GM18508 (cell line): ENCODE data around the gene DACT2.
"Not testable (repeated sequence)": the region's sequence is repeated elsewhere in the genome, so short reads cannot be mapped to it uniquely, and the experiment has no call there.

Source experiments
- ATAC-seq: cut with Tn5 transposase; IDR thresholded peaks from one replicate; pipeline ENCODE4 v1.9.1; 2021; ENCODE audit warnings: moderate number of reproducible peaks; ENCODE audit not compliant: insufficient read depth, unreplicated experiment

Gene DACT2

DNA sequence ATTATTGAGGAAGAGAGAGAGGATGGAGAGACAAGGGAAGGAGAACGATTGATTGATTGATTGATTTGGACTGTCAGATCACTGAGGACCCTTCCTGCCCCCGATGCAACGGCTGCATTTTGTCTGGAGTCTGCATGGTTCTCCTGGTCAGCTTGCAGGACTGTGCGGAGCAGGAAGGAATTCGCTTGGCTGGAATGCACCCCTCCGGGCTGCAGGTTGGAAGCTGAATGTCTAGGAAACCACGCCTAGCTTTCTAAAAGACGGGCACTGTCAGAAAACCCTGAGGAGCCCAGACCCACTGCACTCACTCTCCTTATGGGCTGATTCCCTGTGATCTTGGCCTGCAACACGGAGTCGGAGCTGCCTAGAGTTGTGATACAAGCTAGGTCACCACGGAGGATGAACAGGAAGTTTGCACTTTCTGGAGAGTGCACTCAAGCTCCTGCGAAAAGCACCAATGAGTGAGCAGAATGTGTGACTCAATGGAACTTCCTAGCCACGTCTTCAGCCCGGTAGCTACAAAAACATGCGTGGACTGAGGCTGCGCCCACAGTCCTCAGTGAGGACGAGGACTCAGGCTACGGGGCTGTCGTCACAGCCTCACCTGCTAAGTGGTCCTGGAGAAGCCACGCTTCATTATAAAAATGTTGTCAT lies 14.4 kb downstream of the DACT2 start:
- ATAC-seq = no peak

DNA sequence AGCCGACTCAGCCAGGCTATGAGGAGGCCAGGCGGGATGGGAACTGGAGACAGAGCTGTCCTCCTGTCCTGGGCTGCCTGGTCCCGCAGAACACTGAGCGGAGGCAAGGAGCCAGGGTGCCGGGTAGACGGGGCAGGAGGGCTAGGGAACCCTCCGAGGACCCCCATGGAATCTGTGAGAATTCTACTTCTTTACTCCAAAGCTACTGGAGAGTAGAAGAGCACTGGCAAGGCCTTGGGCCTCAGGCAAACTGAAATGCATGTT lies 14.9 kb downstream of the DACT2 start:
- no peak for ATAC-seq

DNA sequence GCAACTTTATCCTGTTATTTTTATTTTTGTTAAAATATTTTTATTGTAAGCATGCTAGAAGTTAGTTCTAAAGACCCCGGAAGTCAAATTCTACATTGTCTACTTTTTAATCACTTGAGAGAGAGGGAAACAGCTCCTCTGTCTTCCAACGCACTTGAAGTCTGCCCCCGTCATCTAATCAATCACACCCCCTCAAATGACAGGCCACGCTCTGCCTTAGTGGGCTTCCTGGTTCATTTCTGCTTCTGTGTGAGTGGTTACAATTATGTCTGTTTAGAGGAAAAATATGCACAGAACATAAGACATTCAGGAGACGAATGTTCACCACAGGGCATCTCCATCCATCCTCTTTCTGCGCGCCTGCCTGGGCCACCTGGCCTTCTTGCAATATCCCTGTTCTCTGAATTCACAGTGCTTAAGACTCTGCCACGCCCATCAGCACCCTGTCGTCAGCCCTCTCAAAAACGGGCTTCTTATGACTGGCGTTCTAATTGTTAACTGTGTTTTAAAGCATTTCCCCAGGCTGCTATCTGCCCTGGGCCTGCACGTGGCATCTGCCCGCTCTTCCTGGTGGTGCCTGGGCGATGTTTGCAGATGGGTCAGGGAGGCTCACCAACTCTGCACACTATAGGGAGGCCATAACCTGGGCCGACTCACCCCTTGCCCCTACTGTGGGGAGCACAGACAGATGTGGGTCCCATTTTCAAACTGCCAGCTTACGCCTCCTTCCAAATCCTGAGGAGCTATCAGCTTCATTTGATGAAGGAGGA lies 15.4 kb downstream of the DACT2 start:
- no peak for ATAC-seq

DNA sequence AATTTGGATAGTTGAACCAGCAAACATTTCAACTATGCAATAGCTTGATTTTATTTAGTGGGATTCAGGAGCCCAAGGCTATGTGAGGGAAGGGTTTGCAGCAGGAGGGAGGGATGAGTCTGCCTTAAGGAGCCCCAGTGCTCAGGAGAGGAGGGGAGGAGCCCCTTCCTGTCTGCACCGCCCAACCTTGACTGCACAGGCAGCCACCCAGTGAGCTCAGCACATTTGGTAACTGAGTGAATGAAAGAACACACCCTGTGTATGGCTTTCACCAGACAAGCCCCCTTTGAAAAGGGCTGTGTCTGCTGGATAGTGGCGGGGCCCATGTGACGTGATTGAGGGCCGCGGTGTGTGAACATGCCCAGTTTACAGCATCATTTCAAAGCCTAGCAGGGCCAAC lies 17.0 kb downstream of the DACT2 start:
- no peak for ATAC-seq

DNA sequence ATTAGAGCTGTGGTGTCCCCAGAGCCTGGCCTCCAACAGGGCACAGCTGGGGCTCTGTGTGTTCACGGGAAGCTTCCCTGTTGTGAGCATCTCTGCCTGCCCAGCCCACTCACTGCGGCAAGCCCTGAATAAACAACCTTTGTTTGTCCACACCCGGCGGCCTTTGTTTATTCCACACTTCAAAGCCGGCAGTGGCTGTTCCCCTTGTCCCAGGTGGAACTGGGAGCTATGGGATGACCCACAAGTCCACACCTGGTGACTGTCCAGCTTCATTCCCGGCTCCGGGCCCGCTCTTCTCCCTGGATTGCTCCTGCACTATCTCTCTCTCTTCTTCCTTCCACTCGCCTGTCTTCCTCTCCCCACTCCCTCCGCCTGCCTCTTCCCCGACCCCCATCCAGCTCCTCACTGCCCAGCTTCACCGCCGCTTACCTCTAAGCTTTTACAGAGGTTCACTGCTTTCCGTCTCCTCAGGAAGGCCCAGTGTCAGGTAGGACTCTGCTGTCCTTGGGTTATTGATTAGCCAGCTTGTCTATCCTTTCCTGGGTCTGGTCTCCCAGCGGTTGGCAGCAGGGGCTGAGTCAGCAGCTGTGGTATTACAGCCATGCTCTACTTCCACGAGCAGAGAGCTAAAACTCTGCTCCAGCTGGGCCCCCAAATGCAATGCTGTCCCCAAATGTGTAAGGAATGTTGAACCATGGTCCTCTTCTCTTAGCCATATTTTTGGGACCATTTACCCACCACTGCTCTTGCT lies 17.8 kb downstream of the DACT2 start:
- no peak for ATAC-seq

DNA sequence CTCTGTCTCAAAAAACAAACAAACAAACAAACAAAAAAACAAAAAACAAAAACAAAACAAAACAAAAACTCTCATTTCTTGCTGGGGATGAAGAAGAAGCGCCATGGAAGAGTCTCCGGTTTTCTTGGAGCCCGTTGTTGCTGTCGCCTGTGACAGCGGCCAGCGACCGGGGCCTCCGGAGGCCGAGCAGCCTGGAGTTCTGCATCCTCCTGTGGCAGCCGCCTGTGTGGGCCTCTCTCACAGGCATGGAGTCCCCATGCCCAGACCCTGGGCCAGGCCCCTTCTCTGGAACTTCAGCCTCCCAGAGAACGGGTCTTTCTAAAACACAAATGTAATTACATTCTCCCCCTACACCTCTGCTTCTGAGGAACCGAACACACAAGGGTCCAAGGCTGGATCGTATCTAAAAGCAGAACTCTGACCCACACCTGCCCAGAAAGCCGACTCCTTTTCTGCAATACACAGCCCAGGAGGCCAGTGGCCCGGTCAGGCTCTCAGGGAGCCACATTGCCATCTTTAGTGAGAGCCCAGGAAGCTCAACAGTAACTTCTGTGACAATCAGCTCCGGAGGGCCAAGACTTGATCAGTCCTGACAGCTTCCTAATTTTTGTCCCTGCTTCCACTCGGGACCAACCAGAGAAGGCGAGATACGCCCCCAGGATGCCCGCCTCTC lies 18.5 kb downstream of the DACT2 start:
- ATAC-seq = no peak

DNA sequence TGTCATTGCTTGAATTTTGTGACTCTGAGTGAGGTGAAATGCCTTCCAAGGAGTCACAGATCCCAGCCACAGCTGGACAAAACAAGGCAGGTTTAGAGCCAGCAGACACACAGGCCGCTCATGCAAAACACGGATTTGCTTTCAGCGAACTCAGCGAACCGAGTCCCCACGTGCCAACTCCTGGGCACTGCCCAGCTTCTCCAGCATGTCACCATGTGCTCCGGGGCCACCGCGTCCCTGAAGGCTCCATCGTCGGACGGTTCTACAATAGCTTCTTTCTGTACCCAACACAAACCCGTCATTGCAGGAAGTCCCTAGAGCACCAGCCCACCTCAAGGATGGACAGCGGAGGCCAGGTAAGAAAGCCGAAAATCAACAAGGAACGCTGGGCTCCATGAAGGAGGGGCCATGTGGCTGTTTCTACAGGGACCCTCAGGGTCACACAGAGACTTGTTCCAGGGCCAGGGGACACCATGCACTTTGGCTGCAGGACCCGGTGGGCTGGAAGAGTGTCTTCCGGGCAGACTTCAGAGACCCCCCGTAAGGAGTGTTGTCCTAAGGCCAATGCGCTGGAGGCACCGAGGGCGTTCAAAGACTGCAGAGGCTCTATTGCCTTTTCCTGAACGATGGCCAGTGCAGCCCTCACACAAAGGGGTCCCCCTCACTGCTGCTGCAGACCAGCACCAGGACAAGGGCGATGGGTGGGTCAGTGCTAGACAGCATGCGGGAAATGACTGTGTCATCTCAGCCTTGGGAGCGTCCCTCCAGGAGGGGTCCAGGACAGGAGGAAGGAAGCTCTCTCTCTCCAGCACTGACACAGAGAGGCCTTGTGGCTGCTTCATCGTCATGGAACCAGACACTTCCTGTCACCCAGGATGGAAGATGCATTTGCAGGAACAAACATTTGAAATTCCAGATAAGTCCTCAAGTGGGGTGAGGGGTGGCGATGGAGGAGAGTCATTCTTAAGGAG lies 19.8 kb downstream of the DACT2 start:
- ATAC-seq = no peak

DNA sequence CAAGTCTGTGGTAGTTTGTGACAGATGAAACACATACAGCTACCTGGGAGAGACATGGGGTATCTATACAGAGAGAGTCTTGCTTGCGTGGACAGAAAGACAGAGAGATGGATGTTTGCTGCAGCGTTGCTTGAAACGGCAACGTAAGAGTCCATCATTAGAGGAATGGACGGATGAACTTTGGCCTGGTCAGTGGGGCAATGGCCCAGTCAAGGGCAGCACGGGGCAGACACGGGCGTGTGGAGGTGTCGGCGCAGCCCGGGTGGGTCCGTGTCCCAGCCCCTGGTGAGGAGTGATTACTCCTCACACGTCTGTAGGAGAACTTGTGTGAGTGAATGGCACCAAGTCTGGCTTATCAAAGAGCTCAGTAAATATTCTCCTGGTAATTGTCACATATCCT lies 21.9 kb downstream of the DACT2 start:
- no peak for ATAC-seq

DNA sequence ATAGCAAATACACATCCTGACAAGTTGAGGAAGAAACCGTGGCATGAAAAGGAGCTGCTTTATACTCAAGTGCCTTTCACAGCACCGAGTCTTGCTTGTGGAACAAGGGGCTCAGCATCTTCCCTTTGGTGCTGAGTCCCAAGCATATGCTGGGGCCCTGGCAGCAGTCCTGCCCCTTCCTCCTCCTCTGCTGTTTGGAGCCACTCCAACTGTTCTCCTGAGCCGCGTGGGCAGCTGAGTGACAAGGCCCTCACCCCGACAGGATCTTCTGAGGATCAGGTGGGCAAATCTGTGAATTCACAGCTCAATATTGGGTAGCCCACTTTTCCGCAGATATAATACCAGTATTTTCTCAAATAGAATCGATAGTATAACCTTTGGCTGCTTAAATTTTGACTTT lies 24.7 kb downstream of the DACT2 start:
- no peak for ATAC-seq

DNA sequence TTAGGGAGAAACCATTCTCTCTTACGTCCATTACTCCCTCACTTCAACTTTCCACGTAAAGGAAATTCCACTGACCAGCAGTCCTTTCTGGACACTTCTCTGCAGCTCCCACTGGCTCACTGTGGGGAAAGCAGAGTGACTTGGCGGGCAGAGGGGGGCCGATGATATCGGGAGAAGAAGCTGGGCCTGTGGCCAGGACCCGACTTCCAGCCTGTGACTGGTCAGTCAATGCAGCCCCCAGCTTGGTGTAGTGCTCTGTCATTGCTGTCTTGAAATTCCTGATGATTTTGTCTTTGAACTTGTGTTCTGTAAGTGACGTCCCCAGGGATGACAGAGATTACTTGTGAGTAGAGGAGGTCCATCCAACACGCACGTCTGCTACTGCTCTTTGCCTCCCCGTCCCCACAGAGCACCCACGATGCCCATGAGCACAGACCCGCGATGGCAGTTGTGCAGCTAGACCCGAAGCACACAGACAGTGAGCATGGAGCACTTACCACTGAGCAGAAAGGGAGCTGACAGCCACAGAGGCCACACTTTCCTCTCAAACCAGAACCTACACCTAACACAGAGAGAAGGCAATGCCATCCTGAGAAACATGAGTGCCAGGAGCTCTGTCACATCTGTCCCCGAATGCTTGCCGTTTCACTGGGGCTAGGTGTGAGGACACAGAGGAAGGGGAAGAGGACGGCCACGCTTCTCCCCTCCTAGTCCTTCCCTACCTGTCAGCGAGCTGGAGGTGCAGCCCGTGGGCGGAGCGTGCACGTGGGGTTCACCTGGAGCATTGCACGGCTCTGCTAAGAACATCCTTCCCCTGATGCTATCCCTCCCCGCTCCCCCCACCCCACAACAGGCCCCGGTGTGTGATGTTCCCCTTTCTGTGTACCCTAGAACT lies 25.7 kb downstream of the DACT2 start:
- ATAC-seq = no peak

DNA sequence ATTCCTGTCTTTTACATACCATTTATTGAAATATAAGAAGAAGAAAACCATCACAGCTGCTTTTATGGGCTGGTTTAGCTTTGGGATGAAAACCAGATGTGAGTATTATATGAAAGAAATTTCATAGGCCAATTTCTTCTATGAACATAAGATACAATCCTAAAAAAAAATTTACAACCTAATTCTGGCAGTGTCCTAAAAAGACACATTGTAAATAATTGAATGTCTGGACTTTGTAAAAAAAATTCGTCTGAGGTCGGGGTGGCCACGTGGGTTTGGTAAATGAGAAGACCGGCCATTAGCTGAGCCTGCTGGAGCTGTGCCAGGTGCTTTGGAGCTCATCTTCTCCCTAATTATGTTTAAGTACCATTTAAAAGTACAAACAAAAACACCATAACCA lies 26.8 kb downstream of the DACT2 start:
- ATAC-seq = no peak

DNA sequence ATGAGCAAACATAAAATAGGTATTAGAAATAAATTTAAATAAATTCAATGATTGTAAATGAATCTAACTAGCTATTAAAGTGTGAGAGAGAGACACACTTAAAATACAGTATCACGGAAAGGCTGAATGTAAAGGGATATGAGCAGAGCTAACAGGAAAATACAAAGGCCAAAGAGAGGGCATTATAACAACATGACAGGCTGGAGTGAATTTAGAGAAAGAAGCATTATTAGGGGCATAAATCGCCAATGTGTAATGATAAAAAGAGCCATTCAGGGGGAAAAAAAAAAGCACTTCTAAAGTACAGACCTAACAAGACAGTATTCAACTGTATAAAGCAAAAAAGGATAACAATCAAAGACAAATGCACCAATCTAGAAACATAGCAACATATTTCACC lies 28.1 kb downstream of the DACT2 start:
- no peak for ATAC-seq

DNA sequence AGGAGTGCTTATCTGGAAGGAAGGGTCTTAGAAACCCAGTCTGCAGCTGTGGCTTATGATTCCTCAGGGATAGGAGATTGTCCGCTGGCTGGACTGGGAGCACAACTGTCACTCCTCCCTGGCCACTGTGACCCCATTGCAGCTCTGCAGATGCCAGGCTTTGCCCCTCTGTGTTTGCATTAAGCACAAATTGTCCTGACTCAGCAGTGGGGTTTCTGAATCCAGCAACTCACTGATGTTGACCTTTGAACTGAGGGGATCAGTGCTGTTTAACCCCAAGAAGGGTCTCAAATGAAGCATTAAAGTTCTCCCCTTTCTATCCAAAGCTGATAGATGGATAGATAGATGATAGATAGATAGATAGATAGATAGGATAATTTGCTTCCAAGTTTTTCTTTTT lies 29.5 kb downstream of the DACT2 start:
- no peak for ATAC-seq

DNA sequence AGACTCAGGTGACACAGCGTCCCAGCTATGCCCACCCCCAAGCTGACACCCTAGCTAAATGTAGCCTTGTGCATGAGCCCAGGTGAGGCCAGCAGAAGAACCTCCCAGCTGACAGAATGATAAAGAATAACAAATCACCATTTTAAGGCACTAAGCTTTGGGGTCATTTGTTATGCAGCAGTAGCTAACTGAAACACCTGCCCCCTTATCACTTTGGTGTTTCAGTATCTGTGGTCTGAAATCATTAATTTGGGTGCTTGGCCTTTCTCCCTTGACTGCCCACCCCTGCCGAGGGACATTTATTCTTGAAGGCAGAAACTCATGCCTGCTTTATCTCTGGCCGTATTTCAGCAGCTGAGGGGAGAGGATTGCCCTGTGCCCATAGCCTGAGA lies 30.0 kb downstream of the DACT2 start:
- no peak for ATAC-seq

DNA sequence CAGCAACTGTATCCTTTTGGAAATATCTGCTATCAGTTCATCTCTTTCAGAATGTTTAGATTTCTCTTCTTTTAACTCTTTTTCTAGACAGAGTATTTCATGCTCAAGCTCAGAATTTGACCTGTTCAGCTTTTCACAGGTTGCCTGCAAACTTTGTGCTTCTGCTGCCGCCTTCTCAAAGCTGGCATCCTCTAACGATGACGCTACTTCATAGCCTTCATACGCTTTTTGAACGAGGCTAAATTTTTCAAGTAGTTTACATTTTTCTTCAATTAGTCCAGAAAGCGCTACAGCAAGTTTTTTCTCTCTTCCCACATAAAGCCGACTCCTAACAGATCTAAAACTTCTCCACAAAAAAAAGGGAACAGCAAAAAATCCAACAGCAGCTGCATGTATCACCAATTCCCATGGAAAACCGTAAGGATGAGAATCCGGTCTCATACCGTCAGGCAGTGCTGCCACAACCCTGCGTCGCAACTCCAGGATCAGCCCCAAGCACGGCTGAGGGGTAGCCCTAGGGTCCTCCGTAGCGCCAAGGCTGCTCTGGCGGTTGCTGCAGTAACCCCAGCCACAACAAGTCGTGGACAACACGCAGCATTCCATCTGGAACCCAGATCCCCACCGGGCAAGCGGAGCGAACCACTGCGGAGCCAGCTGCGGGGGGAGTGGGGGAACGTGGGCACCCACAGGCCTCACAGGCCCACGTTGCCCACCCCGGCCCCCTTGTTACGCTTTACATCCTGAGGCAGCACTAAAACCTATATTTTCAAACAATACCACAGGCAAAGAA lies 30.6 kb downstream of the DACT2 start:
- ATAC-seq = no peak

DNA sequence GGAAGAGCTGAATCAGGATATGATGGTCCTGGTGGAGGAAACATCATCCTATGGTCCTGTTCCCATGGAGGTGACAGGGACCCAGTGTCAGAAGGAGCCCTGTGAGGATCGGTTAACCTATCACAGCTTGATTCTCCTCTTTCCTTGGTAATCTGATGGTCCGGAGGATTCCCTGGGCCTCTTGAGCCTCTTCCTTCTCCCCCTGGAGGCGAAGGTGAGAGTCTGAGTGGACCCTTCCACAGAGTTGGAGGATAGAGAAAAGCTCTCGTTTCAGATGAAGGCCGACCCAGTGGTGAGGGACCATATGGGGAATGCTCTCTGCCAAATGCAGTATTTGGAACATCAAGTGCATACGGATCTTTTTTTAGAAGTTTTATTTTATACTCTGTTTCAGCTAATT lies 32.1 kb downstream of the DACT2 start:
- not testable (repeated sequence) for ATAC-seq

DNA sequence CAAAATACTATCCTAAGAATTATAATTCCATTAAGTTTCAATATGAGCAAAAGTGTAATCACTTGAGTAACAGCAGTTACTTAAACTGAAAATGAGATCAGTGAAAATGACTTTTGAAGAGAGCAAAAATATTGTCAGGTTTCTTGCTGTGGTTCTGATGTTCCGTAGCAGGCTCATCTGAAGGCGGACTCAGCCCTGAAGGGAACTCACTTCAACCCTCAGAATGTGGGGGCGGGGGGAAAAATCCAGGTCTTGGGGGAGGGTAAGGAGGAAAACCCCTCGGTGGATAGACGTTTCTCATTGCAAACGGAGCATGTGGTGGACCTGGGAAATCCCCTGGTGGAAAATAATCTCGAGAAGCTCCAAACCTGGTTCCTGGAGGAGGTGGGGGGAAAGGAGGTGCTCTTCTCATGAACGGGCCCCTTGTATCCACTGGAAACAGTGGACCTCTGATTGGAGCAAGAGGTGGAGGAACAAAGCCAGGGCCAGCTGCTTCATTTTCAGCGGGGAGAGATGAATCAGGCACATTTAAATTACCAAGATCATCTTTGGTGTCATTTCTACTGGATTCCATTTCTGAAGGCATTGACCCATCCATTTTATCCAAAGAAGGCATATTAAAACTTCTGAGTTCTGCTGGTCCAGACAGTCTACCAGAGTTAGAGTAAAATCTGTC lies 32.7 kb downstream of the DACT2 start:
- ATAC-seq = not testable (repeated sequence)

DNA sequence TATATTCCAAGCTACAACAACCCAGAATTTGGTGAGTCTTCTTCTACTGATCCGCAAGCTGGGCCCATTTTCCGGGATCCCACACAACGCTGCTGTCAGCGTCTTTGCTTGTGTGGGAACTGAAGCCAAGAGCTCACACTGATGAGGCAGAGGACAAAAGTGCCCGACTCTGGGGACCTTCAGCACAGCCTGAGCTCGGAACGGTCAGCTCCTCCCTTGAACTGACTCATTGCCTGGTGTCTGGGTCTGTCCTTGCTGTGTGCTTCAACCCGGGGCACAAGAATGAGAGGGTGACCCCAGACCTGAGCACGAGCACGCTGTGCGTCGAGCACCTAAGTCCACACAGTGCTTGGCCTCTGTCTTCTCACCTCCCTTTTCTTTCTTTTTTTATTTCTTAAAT lies 33.5 kb downstream of the DACT2 start:
- no peak for ATAC-seq
